ENCODE measurements around the gene COL4A2. TPM values are rescaled to one million over a fixed set of nuclear protein-coding genes. Genes with fewer than 3 reads are reported as not detected.
A peak's percentile ranks its signal among the peaks of the same experiment; 100 is the strongest.
"Not testable (repeated sequence)": the region's sequence is repeated elsewhere in the genome, so short reads cannot be mapped to it uniquely, and the experiment has no call there.

COL4A2 gene
- total RNA-seq, 1 experiment from 2014 or later, result 67.4 TPM

DNA sequence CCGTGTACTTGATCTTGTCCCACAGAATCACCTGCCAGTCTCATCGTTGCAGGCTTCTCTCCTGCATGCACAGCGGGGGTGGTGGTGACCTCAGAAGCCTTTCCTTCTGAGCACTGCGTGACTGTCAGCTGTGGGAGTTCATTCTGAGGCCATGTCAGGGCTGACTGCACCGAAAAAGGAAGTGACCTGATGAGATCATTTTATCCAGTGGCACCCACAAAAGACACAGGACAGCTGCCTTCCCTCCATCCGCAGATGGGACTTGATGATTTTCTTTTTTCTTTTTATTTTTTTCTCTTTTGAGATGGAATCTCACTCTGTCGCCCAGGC lies 164.7 kb downstream of the COL4A2 start:
- DNase-seq (ENCODE audit: low read depth), result peak; percentile 85

DNA sequence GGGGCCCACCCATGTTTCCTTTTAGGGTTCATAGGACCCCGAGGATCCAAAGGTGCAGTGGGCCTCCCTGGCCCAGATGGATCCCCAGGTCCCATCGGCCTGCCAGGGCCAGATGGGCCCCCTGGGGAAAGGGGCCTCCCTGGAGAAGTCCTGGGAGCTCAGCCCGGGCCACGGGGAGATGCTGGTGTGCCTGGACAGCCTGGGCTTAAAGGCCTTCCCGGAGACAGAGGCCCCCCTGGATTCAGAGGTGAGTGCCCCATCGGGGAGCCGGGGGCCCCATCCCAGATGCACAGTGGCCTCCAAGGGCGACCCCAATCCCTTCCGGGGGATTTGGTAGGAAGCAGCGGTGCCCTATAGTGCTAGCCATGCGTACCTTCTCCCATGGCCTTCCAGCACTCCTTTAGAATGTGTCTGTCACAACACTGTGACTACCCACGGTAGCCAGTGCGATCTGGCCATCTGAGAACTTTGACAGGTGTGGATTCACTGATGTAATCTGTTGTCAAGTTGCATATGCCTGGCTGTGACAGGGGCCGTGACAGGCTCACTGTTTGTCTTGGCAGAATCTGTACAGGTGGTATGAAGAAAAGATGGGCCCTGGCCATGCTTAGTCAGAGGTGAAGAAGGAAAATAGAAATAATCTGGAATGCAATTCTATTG lies 165.9 kb downstream of the COL4A2 start:
- DNase-seq (ENCODE audit: low read depth), result no peak

DNA sequence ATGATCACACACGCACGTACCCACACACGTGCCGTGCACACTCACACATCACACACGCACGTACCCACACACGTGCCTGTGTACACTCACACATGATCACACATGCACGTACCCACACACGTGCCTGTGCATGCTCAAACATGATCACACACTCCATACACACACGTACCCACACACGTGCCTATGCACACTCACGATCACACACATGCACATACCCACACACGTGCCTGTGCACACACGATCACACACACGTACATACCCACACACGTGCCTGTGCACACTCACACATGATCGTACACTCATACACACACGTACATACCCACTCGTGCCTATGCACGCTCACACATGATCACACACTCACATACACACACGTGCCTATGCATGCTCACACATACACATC lies 167.6 kb downstream of the COL4A2 start:
- DNase-seq (ENCODE audit: low read depth), result no peak

DNA sequence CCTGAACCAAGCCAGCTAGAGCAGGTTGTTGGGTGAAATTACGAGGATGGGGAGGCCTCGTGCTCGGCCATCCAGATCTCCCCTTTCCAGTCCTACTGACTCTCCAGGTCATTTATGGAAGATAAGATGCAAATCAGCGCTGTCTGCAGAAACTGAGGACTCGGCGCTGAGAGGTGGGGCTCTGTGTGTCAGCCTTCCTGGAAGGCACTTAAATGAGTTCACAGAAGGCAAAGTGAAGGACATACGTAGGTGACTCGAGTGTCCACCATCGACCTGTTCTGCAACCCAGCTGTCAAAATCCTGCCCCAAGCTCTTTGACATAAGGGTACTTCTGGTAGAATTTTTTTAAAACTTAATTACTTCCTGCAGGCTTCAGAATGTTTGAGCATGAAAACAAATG lies 168.0 kb downstream of the COL4A2 start:
- DNase-seq (ENCODE audit: low read depth), result no peak

DNA sequence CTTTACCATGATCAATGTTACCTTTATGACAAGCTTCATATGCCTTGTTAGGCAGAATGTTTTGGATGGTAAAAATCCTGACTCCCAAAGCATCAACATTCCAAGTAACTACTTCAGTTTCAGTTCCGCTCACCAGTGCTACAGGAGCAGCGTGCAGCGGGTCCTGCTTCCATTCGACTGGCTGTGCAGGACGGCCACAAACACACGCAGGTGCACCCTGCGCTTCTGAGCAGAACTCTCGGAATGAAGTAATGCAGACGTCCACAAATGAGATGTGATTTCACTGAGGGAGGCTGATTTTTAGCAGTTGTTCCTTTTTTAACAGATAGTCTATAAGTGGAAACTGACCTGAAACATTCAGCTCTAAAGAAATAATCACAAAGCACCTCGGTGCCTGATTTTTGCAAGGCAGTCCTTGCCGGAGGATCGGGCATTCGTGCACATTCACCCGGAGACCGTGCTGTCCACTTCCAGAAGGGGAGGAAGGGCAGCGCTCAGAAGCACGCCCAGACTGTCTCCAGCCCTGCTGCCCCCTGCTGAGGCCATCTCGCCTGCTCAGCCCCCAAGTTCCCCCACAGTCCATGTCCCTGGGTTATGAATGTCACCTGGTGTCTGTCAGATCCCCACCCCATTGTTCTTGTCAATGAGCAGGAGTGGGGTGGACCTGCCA lies 168.6 kb downstream of the COL4A2 start:
- DNase-seq (ENCODE audit: low read depth), result no peak

DNA sequence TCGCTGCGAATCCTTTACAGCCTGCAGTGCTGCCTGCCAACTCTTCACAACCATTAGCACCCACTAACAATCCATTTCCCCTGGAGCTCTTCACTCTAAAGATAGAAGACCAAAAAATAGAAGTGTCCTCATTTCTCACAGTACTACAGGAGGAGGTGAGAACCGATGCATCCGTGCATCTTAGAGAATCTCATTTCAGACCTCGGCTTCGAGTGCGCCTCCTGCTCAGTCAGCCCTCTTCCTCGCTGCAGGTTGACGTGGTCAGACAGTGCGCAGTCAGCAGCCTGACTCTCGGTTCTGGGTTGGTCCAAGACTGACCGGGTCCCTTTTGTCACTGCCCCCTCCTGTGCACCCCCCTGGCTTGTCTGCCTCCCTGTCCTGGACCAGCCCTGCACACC lies 169.1 kb downstream of the COL4A2 start:
- DNase-seq (ENCODE audit: low read depth), result no peak

DNA sequence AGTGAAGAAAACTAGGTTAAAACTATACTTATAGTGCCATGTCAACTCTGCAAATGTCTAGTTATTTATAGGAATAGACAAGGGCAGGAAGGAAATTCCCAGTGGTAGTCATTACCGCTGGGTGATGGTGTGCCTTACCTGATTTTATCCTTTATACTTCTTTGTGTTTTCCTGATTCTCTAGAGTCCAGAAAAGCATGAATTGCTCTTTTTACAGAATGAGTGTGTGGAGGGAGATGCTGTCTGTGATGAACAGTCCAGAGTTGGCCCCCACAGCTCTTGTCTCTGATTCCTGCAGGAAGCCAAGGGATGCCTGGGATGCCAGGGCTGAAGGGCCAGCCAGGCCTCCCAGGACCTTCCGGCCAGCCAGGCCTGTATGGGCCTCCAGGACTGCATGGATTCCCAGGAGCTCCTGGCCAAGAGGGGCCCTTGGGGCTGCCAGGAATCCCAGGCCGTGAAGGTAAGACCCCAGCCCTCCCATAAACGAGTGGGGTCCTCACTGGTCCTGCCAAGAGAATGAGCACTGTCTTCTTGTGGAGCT lies 170.7 kb downstream of the COL4A2 start:
- DNase-seq (ENCODE audit: low read depth), result no peak

DNA sequence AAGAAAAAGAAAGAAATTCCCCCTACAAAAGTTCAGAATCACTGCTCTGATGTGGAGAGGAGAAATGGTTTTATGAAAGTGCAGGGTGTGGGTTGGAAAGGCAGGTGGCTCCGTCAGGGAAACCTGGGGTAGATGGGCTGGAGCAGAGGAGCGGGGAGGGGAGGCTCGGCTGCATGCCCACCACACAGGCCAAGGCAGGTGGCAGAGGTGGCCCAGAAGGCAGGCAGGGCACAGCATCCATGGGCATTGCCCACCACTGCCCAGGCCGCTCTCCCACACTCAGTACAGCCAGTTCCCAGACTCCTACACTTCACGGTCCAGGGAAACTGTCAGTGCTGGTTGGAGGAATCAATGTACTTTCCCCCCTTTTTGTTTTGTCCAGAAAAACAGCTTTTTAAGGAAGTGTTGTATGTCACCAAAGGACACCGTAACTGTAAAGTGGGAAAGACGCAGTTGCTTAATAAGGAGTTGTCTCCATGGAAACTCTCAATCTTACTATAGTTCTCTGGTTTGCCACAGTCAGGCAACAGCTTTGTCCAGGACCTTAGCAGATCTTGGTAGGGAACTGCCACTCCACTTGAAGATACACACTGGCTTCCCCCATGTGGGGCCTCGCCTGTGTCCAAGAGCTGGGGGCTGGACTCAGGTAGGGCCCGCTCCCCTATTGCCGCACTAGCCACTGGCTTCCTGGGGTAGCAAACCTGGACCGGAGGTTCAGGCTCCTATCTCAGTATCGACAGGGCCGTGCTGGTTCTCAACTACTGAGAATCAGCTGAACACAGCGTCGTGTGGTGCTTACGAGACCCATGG lies 171.5 kb downstream of the COL4A2 start:
- no peak for DNase-seq (ENCODE audit: low read depth)

DNA sequence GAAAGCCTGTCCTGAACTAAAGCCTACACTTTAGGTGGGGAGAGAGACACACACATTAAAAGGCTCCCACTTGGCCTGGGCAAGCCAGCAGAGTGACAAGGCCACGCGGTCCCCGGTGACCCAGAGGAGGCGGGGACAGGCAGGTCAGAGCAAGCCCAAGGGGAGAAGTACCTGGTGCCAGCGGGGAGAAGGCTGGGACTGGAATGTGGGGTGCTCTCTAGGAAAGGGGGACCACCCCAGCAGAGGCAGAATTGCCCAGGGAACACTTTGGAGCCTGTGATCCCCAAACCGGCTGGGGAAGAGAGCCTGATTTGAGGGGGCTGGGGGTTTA lies 172.1 kb downstream of the COL4A2 start:
- no peak for DNase-seq (ENCODE audit: low read depth)

DNA sequence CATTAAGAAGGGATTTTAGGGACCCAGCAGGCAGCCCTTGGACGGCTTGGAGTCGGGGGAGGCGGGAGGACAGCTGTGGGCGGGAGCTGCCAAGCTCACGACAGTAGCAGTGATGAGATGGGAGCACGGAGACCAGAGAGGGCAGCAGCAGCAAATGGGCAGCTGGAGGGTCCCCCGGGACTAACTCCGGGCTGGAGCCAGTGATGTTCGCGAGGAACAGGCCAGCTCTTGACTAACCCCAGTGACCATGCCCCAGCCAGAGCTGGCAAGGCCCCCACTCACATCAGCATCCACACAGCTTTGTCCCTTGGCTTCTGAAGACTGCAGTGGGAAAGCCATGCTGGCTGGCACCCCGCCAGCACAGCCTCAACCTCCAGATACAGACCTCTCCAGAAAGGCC lies 172.6 kb downstream of the COL4A2 start:
- no peak for DNase-seq (ENCODE audit: low read depth)

DNA sequence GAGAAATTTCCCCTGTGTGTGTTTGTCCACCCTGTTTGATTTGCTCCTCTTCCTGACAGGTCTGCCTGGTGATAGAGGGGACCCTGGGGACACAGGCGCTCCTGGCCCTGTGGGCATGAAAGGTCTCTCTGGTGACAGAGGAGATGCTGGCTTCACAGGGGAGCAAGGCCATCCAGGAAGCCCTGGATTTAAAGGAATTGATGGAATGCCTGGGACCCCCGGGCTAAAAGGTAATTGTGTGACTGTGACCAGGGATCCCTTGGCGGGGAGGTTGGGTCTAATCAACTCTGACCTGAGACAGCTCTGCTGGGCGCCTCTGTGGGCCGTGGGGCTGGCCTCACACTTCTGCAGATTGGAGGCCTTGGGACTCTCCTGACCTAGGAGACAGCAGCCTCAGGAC lies 173.1 kb downstream of the COL4A2 start:
- DNase-seq (ENCODE audit: low read depth), result no peak

DNA sequence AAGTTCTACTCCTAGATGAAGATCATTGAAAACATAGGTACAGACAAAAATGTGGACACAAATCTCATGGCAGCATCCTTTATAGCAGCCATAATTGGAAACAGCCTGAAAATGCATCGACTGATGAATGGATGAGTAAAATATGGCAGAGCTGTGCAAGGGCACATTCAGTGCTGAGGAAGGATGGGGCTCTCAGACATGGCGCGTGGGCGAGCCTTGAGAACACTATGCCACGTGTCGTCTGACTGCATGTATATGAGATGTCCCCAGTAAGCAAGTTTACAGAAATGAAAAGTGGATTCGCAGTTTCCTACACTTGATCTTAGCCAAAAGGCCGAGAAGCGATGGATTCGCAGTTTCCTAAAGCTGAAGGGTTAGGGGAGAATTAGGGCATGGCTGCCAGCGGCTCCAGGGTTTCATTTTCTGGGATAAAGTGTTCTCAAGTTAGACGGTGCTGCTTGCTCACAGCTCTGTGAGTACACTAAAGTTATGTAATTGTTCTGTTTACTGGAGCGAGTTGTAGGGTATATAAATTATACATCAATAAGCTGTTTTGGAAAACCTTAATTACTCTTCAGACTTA lies 176.4 kb downstream of the COL4A2 start:
- no peak for DNase-seq (ENCODE audit: low read depth)

DNA sequence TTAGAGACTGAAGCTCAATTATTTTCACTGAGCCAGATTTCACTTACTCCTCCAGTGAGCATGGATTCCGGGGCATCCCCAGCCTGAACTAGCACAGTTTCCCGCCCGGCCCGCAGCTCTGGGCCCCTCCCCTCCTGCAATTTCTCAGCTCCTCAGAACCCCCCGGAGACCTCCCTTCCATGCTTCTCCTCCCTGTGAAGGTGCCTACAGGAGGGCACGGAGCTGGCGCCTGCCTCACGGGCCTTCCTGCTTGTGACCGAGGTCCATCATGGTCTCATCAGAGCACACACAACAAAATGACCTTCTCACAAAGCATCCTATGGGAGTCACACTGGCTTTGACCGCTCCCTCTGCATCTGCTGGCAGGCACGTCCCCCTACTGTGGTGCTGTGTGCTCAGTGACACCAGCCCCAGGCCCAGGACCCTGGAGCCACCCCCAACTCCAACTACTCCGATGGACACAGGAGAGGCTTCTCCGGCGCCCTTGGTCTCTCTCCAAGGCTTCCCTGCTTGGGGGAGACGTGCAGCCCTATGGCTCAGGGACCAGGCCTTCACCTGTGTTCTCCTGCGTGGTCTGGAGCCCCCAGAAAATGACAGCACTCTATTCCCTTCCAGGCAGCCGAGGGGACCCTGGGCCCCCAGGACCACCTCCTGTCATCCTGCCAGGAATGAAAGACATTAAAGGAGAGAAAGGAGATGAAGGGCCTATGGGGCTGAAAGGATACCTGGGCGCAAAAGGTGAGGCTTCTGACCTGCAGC lies 177.4 kb downstream of the COL4A2 start:
- no peak for DNase-seq (ENCODE audit: low read depth)

DNA sequence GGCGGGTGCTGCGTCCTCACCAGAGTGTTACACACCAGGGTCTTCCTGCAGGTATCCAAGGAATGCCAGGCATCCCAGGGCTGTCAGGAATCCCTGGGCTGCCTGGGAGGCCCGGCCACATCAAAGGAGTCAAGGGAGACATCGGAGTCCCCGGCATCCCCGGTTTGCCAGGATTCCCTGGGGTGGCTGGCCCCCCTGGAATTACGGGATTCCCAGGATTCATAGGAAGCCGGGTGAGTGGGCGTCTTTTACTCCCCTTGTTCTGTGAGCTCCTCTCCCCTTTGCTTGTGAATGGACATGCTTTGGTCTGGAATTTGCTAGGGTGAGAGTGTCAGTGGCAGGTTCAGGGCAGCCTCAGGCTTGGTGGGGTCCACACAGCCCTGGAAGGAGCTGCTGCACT lies 178.5 kb downstream of the COL4A2 start:
- DNase-seq (ENCODE audit: low read depth), result no peak

DNA sequence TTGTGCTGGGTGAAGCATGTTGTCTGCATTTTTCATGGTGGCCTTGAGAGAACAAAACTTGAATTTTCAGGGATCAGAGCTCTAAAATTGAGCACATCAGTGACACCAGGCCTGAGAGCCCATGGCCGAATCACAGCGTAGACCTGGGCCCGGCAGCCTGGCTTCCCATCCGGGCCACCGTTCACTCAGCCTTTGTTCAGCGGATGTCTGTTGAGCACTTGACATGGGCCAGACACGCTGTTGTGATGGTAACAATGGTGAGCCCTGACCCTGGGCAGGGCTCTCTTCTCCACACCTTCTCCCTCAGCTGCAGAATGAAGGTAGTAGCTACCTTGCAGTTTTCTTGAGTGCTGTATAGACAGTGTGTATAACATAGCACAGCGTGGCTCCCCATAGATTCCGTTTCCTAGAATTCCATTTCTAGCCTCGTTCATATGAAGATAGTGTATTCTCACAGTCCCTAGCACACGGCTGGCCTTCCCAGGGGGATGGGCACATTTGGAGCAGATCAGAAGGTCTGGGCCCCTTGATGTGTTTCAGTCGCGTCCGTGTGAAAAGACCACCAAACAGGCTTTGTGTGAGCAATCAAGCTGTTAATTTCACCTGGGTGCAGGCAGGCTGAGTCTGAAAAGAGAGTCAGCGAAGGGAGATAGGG lies 179.1 kb downstream of the COL4A2 start:
- DNase-seq (ENCODE audit: low read depth), result no peak

DNA sequence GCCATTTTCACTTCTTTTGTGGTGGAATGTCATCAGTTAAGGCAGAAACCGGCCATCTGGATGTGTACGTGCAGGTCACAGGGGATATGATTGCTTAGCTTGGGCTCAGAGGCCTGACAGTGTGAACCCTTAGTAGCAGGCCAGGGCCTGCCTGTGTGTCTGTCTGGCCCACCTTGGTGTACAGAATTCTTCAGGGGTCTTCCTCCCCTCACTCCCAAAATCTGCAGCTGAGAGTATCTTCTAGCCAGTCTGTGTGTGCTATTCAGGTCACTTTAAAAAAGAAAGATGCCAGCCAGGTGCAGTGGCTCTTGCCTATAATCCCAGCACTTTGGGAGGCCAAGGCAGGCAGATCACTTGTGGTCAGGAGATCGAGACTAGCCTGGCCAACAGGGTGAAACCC lies 179.8 kb downstream of the COL4A2 start:
- not testable (repeated sequence) for DNase-seq (ENCODE audit: low read depth)

DNA sequence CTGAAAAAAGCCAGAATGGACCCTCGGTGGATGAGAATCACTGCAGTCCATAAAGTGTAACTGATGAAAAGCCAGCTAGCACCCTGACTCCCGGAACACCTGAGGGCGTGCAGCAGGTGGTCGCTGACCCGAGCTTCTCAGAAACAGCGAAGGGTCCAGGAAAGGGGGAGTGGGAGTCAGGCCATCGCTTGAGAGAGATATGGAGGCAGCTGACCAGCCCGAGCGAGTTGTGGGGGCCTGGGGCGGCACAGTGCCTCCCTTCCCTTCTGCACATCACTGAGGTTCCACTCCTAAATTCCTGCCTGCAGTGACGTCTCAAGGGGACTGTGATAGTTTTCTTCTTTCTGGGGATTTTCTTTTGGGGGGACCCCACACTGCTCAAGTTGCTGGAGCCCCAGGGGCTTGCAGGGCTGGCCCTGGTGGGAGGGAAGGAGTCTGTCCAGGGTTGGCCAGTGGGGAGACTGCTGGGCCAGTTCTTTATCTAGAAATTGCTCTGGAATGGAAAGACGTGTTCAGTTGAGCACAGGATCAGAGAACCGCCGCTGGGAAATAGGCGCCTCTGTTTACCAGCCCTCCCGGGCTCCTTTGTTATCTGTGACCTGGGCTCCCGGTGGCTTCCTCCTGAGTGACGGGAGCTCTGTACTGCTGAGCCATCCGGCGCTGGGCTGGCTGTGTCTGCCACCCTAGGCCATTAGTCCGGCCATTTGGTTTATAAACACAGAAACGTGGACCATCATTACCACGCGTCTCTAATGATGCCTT lies 183.1 kb downstream of the COL4A2 start:
- no peak for DNase-seq (ENCODE audit: low read depth)

DNA sequence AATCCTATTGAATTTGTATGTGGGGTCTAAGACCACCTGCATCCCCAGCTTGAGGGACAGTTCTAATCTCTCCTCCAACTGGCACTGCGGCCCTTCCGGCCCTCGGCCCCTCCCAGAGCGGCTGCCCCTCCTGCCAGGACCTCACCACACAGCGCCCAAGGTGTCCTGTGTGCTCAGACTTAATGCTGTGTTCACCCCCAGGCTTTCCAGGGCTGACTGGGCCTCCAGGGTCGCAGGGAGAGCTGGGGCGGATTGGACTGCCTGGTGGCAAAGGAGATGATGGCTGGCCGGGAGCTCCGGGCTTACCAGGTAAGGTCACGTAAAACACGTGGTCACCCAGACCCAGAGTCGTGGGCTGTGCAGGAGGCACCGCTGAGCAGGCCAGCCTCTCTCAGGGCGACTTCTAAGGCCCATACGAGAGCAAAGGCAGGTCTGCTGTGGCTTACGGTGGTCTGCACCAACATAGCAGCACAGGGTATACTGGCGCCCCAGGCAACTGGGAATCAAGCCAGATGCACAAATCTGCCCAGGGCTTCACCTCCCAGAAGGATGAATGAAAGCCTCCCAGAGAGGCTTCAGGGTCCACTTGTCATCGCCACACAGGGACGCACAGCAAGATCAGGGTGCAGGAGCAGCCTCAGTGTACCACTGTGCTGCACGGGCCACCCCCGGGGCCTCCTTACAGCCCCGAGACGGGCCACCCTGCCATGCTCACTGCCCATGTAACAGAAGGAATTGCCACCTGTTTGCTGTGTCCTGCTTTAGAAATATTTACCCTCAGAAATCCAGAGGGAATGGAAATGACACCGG lies 185.0 kb downstream of the COL4A2 start:
- no peak for DNase-seq (ENCODE audit: low read depth)
